Endothelial cell (in vitro differentiated cells): ENCODE measurements around the gene ELFN1. TPM values are rescaled to one million over a fixed set of nuclear protein-coding genes. Genes with fewer than 3 reads are reported as not detected.

Experiments used
- DNase-seq: peaks from one replicate; pipeline ENCODE4 v3.0.0; 2021; ENCODE audit warnings: low spot score
- H3K27ac Mint-ChIP-seq: one replicate; pipeline ENCODE4 v1.8.0; 2021; ENCODE audit warnings: mixed read lengths, inconsistent platforms; ENCODE audit not compliant: unreplicated experiment
- H3K27me3 Mint-ChIP-seq: one replicate; pipeline ENCODE4 v1.8.0; 2021; ENCODE audit warnings: mild to moderate bottlenecking, moderate library complexity, mixed read lengths, inconsistent platforms; ENCODE audit not compliant: unreplicated experiment
- H3K36me3 Mint-ChIP-seq: one replicate; pipeline ENCODE4 v1.8.0; 2021; ENCODE audit warnings: mild to moderate bottlenecking, low read depth, mixed read lengths, inconsistent platforms; ENCODE audit not compliant: unreplicated experiment
- H3K4me1 Mint-ChIP-seq: one replicate; pipeline ENCODE4 v1.8.0; 2021; ENCODE audit warnings: mild to moderate bottlenecking, mixed read lengths, inconsistent platforms; ENCODE audit not compliant: unreplicated experiment
- H3K4me3 Mint-ChIP-seq: one replicate; pipeline ENCODE4 v1.8.0; 2021; ENCODE audit warnings: mild to moderate bottlenecking, mixed read lengths, inconsistent platforms; ENCODE audit not compliant: unreplicated experiment
- H3K9me3 Mint-ChIP-seq: one replicate; pipeline ENCODE4 v1.8.0; 2021; ENCODE audit warnings: mixed read lengths, inconsistent platforms; ENCODE audit not compliant: unreplicated experiment
- total RNA-seq: library from RNA; stranded (reverse); fragmentation: NEBNext Ultra II Directional; extraction: Animal tissue kit (Norgen Biotek cat#: 25700); gene quantifications from one replicate; pipeline ENCODE4 v1.2.1, GENCODE V29; 2021; ENCODE audit not compliant: unreplicated experiment
- TF ChIP-seq, protein P1 (sequence below): fragments of 200-600 bp; sonication (generic); IDR thresholded peaks from one replicate; pipeline ENCODE4 v1.5.0; 2021; ENCODE audit warnings: antibody characterized with exemption; ENCODE audit not compliant: unreplicated experiment

ELFN1 gene
- total RNA-seq, 1 donor from 2014 or later, result 10.6 TPM

GRCh38 chr7:1739593-1739992, 69.5 kb downstream of the ELFN1 start:
- TF ChIP-seq, protein P1, sequence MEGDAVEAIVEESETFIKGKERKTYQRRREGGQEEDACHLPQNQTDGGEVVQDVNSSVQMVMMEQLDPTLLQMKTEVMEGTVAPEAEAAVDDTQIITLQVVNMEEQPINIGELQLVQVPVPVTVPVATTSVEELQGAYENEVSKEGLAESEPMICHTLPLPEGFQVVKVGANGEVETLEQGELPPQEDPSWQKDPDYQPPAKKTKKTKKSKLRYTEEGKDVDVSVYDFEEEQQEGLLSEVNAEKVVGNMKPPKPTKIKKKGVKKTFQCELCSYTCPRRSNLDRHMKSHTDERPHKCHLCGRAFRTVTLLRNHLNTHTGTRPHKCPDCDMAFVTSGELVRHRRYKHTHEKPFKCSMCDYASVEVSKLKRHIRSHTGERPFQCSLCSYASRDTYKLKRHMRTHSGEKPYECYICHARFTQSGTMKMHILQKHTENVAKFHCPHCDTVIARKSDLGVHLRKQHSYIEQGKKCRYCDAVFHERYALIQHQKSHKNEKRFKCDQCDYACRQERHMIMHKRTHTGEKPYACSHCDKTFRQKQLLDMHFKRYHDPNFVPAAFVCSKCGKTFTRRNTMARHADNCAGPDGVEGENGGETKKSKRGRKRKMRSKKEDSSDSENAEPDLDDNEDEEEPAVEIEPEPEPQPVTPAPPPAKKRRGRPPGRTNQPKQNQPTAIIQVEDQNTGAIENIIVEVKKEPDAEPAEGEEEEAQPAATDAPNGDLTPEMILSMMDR, result no peak
- Mint-ChIP-seq H3K4me3 (peak overlapping the region; percentile 47), H3K27ac (peak overlapping the region; percentile 58), H3K36me3 (no peaks in the 10 kb centered on the region), H3K4me1 (no peaks in the 10 kb centered on the region), H3K9me3 (no peaks in the 10 kb centered on the region), H3K27me3 (peaks cover 13% of the 10 kb centered on the region)
- DNase-seq, result no peak

DNA sequence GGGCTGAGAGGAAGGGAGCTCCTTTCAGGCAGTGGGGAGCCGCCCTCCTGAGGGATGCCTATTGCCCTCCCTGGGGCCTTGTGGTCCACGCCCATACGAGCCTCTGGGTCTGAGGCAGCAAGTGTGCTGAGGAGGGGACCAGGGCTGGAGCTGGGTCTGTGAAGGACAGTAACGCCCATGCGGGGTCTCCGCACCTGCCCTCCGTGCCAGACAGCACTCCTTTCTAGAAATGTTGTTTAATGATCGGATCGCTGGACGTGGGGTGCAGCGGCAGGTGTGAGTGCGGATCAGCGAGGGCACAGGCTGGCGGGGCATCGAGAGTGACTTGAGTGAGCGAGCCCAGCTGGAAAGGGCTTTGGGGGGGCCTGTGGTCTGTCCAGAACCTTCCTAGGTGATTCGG, 70.1 kb downstream of the ELFN1 start:
- H3K27me3 Mint-ChIP-seq, result peaks cover 13% of the 10 kb centered on the region

DNA sequence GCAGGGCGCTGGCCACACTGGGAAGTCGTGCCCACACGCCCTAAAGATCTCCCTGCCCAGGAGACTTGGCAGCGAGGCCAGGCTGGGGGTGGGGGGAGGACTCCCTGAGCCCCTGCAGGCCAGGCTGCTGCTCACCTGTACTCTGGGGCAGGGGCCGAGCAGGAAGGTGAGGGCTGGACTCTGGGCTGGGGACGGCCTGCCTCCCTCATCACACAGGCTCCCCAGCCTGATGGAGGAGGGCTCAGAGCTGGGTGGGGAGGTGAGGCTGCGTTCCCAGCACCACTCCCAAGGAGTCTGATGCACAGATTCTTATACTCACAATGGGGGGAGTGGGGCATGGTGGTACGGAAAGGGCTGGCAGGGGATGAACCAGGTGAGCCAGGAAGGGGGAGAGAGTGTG, 71.2 kb downstream of the ELFN1 start:
- H3K36me3 Mint-ChIP-seq, result no peaks in the 10 kb centered on the region
- H3K9me3 Mint-ChIP-seq, result no peaks in the 10 kb centered on the region
- H3K4me3 Mint-ChIP-seq, result no peak overlapping the region
- H3K27me3 Mint-ChIP-seq, result peaks cover 11% of the 10 kb centered on the region
- H3K27ac Mint-ChIP-seq, result no peak overlapping the region
- DNase-seq, result no peak
- TF ChIP-seq, protein P1, result no peak
- H3K4me1 Mint-ChIP-seq, result no peaks in the 10 kb centered on the region

More for the DNA sequence above, 70.1 kb downstream of the ELFN1 start:
- no peaks in the 10 kb centered on the region for H3K36me3 Mint-ChIP-seq
- no peak for DNase-seq
- TF ChIP-seq, protein P1, result no peak
- H3K9me3 Mint-ChIP-seq, result no peaks in the 10 kb centered on the region
- H3K4me1 Mint-ChIP-seq, result no peaks in the 10 kb centered on the region
- no peak overlapping the region for H3K27ac Mint-ChIP-seq
- no peak overlapping the region for H3K4me3 Mint-ChIP-seq

DNA sequence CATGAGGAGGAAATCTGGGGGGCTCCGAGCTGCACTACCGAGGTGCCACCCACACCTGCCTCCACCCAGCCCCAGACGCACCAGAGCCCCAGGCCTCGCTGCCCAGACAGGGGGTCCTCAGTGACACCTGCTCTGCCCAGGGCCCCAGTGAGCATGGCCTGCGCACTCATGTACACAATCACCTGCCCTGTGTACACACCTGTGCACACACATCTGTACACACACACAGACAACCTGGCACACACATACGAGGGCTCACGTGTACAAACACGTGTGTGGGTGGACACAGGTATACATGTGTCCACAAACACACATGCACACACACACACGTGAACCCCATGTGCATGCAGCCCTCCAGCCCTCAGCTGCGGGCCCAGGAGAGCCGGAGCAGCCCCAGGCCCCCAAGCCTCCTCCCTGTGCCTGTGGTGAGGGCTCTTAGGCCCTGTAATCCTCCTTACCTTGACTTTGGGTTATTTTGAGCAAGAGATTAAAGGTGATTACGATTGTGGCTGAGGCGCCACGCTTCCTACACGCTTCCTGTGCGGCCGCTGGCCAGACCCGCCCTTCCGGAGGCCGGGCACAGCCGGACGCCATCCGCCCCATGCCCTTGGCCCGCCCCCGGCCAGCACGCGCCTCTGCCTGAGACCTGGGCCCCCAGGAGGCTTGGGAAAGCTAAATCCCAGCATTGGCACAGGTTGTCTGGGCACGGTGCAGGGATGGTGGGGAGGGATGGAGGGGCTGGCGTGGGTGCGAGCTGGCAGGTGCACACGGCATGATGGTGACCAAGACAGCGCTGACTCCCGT, 71.9 kb downstream of the ELFN1 start:
- Mint-ChIP-seq H3K36me3 (no peaks in the 10 kb centered on the region), H3K4me3 (no peak overlapping the region), H3K4me1 (no peaks in the 10 kb centered on the region), H3K9me3 (no peaks in the 10 kb centered on the region), H3K27me3 (peaks cover 9% of the 10 kb centered on the region), H3K27ac (no peak overlapping the region)
- TF ChIP-seq, protein P1, result no peak
- no peak for DNase-seq

DNA sequence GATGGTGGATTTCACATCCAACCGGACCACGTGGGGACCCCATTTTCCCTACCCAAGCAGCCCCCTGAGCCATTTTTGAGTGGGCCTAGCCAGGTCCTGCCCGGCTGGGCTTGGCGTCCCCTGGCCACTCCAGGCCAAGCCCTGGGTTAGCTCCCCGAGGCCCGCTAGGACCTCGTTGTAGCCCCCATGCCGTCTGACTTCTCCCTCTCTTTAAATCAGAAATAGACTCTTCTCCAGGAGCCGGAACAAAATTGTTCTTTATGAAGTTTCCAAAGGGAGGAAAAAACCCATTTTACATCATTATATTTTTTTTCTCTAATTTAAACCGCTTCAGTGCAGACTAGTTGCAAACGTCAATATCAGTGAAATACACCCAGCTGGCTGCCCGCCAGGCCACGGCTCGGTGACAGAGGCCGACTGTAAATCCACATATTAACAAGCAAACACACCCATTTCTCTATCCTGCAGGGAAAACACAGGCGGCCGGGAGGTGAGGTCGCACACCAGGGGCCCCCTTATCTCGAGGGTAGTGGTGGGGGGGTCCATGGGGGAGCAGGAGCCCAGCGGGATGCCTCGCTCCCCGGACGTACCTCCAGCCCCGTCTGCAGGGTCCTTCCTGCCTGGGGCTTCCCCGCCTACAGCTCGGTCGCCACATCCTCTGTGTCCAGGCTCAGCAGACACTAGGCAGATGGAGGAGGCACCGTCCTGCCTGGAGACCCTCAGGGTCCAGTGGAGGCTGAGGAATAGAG, 72.7 kb downstream of the ELFN1 start:
- DNase-seq, result no peak
- TF ChIP-seq, protein P1, result no peak
- H3K4me3 Mint-ChIP-seq, result no peak overlapping the region
- H3K27ac Mint-ChIP-seq, result no peak overlapping the region
- H3K4me1 Mint-ChIP-seq, result no peaks in the 10 kb centered on the region
- H3K27me3 Mint-ChIP-seq, result peaks cover 10% of the 10 kb centered on the region
- no peaks in the 10 kb centered on the region for H3K36me3 Mint-ChIP-seq
- no peaks in the 10 kb centered on the region for H3K9me3 Mint-ChIP-seq
